Mesenchymal stem cell (in vitro differentiated cells and primary cell): ENCODE results near the gene KCNJ18.
"Not testable (repeated sequence)": the region's sequence is repeated elsewhere in the genome, so short reads cannot be mapped to it uniquely, and the experiment has no call there.

ENCODE experiments used
- DNase-seq: peaks from one replicate; pipeline ENCODE4 v3.0.0-alpha.2; 2013
- H2AFZ ChIP-seq: one replicate; pipeline ENCODE4 v1.6.1; 2013; ENCODE audit warnings: low read depth, mild to moderate bottlenecking, control low read depth, inconsistent platforms, low read length, moderate library complexity
- H2AK5ac ChIP-seq: 2 replicates; pipeline ENCODE4 v1.6.1; 2013; ENCODE audit warnings: low read length, moderate library complexity, mild to moderate bottlenecking, inconsistent platforms; ENCODE audit not compliant: severe bottlenecking
- H2BK120ac ChIP-seq: one replicate; pipeline ENCODE4 v1.6.1; 2013; ENCODE audit warnings: low read depth, mild to moderate bottlenecking, inconsistent platforms, low read length, moderate library complexity
- H2BK12ac ChIP-seq, 2 experiments: one replicate each; pipeline ENCODE4 v1.6.1; 2013; ENCODE audit warnings: inconsistent platforms in 2 of 2, low read length in 2 of 2, mild to moderate bottlenecking in 2 of 2, moderate library complexity in 2 of 2, control low read depth in 1 of 2
- H2BK15ac ChIP-seq: one replicate; pipeline ENCODE4 v1.6.1; 2013; ENCODE audit warnings: mild to moderate bottlenecking, low read depth, inconsistent platforms; ENCODE audit not compliant: poor library complexity, severe bottlenecking
- H2BK5ac ChIP-seq: 2 replicates; pipeline ENCODE4 v1.6.1; 2013; ENCODE audit warnings: low read depth, mild to moderate bottlenecking, low read length, control low read depth, inconsistent platforms; ENCODE audit not compliant: poor library complexity, severe bottlenecking
- H3K14ac ChIP-seq, 2 experiments: one replicate each; pipeline ENCODE4 v1.6.1; 2013; ENCODE audit warnings: inconsistent platforms in 2 of 2, low read length in 2 of 2, control low read depth in 1 of 2, mild to moderate bottlenecking in 1 of 2, moderate library complexity in 1 of 2
- H3K18ac ChIP-seq, 2 experiments: one replicate each; pipeline ENCODE4 v1.6.1; 2013; ENCODE audit warnings: inconsistent platforms in 2 of 2, low read length in 2 of 2, control low read depth in 1 of 2, low read depth in 1 of 2, mild to moderate bottlenecking in 1 of 2
- H3K23ac ChIP-seq, 2 experiments: one replicate each; pipeline ENCODE4 v1.6.1; 2013; ENCODE audit warnings: inconsistent platforms in 2 of 2, low read length in 2 of 2, mild to moderate bottlenecking in 2 of 2, moderate library complexity in 2 of 2, control low read depth in 1 of 2
- H3K27ac ChIP-seq: 2 replicates; pipeline ENCODE4 v1.5.1; 2013; ENCODE audit warnings: mild to moderate bottlenecking, moderate library complexity, low read length, control low read depth, inconsistent platforms; ENCODE audit not compliant: poor library complexity, severe bottlenecking
- H3K27me3 ChIP-seq, 2 experiments: 2 replicates each; pipeline versions ENCODE4 v1.6.1 to v1.7.0; 2013; ENCODE audit warnings: low read length in 2 of 2, mild to moderate bottlenecking in 2 of 2, moderate library complexity in 2 of 2, control low read depth in 1 of 2, inconsistent platforms in 1 of 2; ENCODE audit not compliant: control insufficient read depth in 1 of 2, insufficient read depth in 1 of 2
- H3K36me3 ChIP-seq, 2 experiments: 2 replicates each; pipeline versions ENCODE4 v1.6.1 to v1.7.0; 2013; ENCODE audit warnings: low read length in 2 of 2, control low read depth in 1 of 2, inconsistent platforms in 1 of 2, low read depth in 1 of 2, mild to moderate bottlenecking in 1 of 2; ENCODE audit not compliant: insufficient read depth in 2 of 2, control insufficient read depth in 1 of 2
- H3K4ac ChIP-seq, 2 experiments: one replicate each; pipeline ENCODE4 v1.6.1; 2013; ENCODE audit warnings: inconsistent platforms in 2 of 2, low read length in 2 of 2, mild to moderate bottlenecking in 2 of 2, moderate library complexity in 2 of 2, control low read depth in 1 of 2, low read depth in 1 of 2
- H3K4me1 ChIP-seq: 2 replicates; pipeline ENCODE4 v1.6.1; 2013; ENCODE audit warnings: low read depth, low read length, control low read depth; ENCODE audit not compliant: control insufficient read depth, insufficient read depth
- H3K4me2 ChIP-seq: 2 replicates; pipeline ENCODE4 v1.6.1; 2013; ENCODE audit warnings: low read length, mild to moderate bottlenecking, inconsistent platforms; ENCODE audit not compliant: poor library complexity, severe bottlenecking
- H3K4me3 ChIP-seq, 2 experiments: 2 replicates each; pipeline versions ENCODE4 v1.5.1 to v1.7.0; 2013; ENCODE audit warnings: low read length in 2 of 2, mild to moderate bottlenecking in 2 of 2, control low read depth in 1 of 2, low read depth in 1 of 2; ENCODE audit not compliant: insufficient read depth in 1 of 2
- H3K79me1 ChIP-seq: replicated peaks from 2 replicates; pipeline ENCODE4 v1.6.1; 2013; ENCODE audit warnings: mild to moderate bottlenecking, control low read depth, low read length, inconsistent platforms; ENCODE audit not compliant: poor library complexity, severe bottlenecking
- H3K9ac ChIP-seq: 2 replicates; pipeline ENCODE4 v1.7.0; 2013; ENCODE audit warnings: mild to moderate bottlenecking, low read length, moderate library complexity
- H3K9me3 ChIP-seq: 2 replicates; pipeline ENCODE4 v1.7.0; 2013; ENCODE audit warnings: mild to moderate bottlenecking, low read length; ENCODE audit not compliant: control insufficient read depth
- H4K8ac ChIP-seq: one replicate; pipeline ENCODE4 v1.6.1; 2013; ENCODE audit warnings: inconsistent platforms, mild to moderate bottlenecking, low read length, moderate library complexity
- H4K91ac ChIP-seq: one replicate; pipeline ENCODE4 v1.6.1; 2013; ENCODE audit warnings: mild to moderate bottlenecking, low read length, inconsistent platforms
- WGBS: methylation state at CpG from one replicate; pipeline ENCODE4 v1.1.7; 2013; ENCODE audit warnings: mixed read lengths; 5-methylcytosine and 5-hydroxymethylcytosine counted together

KCNJ18 gene

DNA sequence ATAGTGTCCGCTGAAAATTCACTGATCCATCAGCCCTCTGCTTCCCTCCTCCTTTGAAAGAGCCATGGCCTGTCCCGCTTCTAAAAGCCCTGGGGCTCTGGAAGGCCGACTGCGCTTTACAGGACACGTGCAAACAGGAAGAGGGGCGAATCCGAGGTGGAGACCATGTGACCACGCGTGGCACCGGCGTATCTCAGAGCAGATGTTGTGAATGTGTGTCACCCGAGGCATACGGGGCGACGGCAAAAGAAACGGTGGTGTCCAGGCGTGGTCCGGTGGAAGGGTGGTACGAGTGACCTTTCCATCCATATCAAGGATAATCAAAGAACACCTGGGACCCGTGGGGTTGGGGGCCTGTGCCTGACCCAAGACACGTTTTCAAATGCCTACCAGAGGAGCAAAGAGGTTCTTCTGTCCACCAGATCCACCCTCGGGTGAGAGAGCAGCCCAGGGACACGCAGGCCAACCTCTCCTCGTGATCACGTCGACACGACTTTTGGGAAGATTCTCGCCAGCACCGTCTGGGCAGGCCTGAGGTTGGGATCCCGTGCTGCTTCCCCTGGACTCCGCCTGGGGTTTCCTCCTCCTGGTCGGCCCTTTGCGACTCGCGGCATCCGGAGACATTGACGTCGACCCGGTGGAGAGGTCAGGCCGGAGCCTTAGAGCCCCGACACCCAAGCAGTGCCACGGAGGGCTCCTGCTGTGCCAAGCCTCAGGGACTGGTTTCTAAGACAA is 7.1 kb upstream of the KCNJ18 start:
- not testable (repeated sequence) for H2BK12ac ChIP-seq, H2BK120ac ChIP-seq, H3K9ac ChIP-seq, H3K18ac ChIP-seq, H3K27ac ChIP-seq, H2BK5ac ChIP-seq, H2AK5ac ChIP-seq, H3K4me2 ChIP-seq, H3K36me3 ChIP-seq, H2AFZ ChIP-seq, H3K9me3 ChIP-seq, H2BK15ac ChIP-seq, H3K14ac ChIP-seq, H4K8ac ChIP-seq, H3K27me3 ChIP-seq, DNase-seq, H3K4ac ChIP-seq, H3K23ac ChIP-seq, H3K79me1 ChIP-seq, H3K4me1 ChIP-seq, H3K4me3 ChIP-seq, H4K91ac ChIP-seq
- WGBS: 84% methylated on average over 42 of the region's 42 CpGs

DNA sequence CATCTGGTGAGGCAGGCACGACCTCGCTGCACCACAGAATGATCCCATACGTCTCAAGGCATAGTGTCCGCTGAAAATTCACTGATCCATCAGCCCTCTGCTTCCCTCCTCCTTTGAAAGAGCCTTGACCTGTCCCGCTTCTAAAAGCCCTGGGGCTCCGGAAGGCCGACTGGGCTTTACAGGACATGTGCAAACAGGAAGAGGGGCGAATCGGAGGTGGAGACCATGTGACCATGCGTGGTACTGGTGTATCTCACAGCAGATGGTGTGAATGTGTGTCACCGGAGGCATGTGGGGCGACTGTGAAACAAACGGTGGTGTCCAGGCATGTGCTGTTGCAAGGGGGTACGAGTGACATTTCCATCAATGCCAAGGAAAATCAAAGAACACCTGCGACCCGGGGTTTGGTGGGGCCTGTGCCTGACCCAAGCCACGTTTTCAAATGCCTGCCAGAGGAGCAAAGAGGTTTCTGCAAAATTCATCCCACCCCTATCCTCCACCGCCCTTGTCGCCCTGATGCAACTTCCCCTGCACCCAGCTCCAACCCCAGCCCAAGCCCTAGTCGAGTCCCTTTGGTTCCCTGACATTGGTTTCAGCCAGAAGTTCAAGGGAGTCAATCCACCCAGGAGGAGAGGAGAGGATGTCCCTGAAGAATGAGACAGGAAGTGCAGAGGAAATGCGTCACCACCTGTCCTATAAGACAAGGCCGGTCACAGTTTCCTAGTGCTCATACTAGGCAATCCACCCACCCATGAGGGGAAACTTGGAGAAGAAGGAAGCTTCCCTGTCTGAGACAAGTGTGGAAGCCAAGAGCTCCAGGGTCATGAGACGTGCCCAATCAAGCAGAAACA is 5.9 kb upstream of the KCNJ18 start:
- H3K14ac ChIP-seq: no peak overlapping the region
- no peak overlapping the region for H2BK120ac ChIP-seq
- H3K27ac ChIP-seq: no peak overlapping the region
- H3K9me3 ChIP-seq: no peaks in the 10 kb centered on the region
- no peaks in the 10 kb centered on the region for H3K79me1 ChIP-seq
- no peak overlapping the region for H2AFZ ChIP-seq
- no peaks in the 10 kb centered on the region for H3K27me3 ChIP-seq
- no peak overlapping the region for H2AK5ac ChIP-seq
- H3K23ac ChIP-seq: no peak overlapping the region
- no peak overlapping the region for H2BK15ac ChIP-seq
- H2BK12ac ChIP-seq: no peak overlapping the region
- H3K9ac ChIP-seq: no peak overlapping the region
- no peak overlapping the region for H2BK5ac ChIP-seq
- 75% methylated on average over 22 of the region's 23 CpGs for WGBS
- no peak for DNase-seq
- no peak overlapping the region for H3K4me2 ChIP-seq
- H3K4me1 ChIP-seq: no peaks in the 10 kb centered on the region
- no peak overlapping the region for H3K4me3 ChIP-seq
- H3K18ac ChIP-seq: no peak overlapping the region
- H3K4ac ChIP-seq: no peak overlapping the region
- no peak overlapping the region for H4K91ac ChIP-seq
- no peak overlapping the region for H4K8ac ChIP-seq
- no peaks in the 10 kb centered on the region for H3K36me3 ChIP-seq

DNA sequence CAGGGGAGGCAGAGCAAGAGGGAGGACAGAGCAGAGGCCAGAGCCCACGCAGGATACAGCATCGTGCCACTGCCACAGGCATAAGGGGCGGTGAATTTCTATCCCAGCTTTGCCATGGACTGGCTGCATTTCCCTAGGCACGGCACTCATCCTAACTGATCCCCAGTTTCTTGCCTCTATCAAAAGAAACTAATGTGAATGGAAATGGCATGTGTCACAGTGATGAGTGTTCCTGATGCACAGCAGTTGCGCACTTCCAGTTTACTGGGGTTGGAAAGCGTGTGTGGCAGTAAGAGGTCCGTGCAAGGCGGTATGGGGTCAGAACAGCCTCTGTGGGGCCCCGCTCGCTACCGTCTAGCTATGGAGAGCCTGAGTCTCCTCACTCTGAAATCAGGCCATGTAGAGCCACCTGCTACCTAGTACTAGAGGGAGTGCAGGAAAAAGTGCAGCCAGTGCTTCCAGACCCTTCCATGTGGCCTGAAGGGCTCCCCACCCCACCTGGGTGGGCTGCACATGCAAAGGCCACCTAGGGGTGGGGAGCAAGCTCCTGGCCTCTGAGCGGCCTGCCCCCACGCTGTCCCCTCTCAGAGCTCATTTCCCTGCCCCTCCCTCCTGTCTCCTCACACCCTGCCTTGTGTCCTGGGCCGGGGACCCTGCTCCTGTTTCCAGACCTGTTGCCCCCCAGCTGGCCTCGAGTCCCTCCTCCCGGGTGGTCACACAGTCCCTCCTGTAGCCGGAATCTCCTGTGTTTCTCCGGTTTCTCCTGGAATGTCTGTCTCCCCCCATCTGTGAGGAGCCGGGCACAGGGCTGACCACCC is 5.0 kb upstream of the KCNJ18 start:
- no peak overlapping the region for H2BK5ac ChIP-seq
- WGBS: 75% methylated on average over 18 of the region's 19 CpGs
- DNase-seq: no peak
- H3K14ac ChIP-seq: no peak overlapping the region
- H4K8ac ChIP-seq: no peak overlapping the region
- no peak overlapping the region for H3K4me2 ChIP-seq
- H3K9ac ChIP-seq: no peak overlapping the region
- H3K27me3 ChIP-seq: no peaks in the 10 kb centered on the region
- no peak overlapping the region for H3K27ac ChIP-seq
- H3K4me1 ChIP-seq: no peaks in the 10 kb centered on the region
- no peak overlapping the region for H2BK120ac ChIP-seq
- H3K79me1 ChIP-seq: no peaks in the 10 kb centered on the region
- H3K9me3 ChIP-seq: no peaks in the 10 kb centered on the region
- H3K23ac ChIP-seq: no peak overlapping the region
- H2BK15ac ChIP-seq: no peak overlapping the region
- no peak overlapping the region for H2AFZ ChIP-seq
- H3K4ac ChIP-seq: no peak overlapping the region
- no peaks in the 10 kb centered on the region for H3K36me3 ChIP-seq
- no peak overlapping the region for H2AK5ac ChIP-seq
- no peak overlapping the region for H2BK12ac ChIP-seq
- H3K18ac ChIP-seq: no peak overlapping the region
- no peak overlapping the region for H3K4me3 ChIP-seq
- peak overlapping the region; percentile 39 for H4K91ac ChIP-seq
